Stomach (tissue), 9 donors: Measurements from ENCODE around the gene WTAP. TPM values are rescaled to one million over a fixed set of nuclear protein-coding genes. Genes with fewer than 3 reads are reported as not detected.

Source experiments
- DNase-seq, 2 donors: peaks; one replicate each; pipeline versions ENCODE4 v3.0.0 to v3.0.0-alpha.2; 2013 to 2019
- H3K27ac ChIP-seq, 5 donors: fragments of 200-600 bp in 4 of 5; sonication (generic) in 4 of 5; one replicate each; pipeline ENCODE4 v1.5.1; 2013 to 2019; ENCODE audit warnings: mild to moderate bottlenecking in 1 of 5, moderate library complexity in 1 of 5
- H3K27me3 ChIP-seq, 3 donors: fragments of 200-600 bp; sonication (generic); one replicate each; pipeline ENCODE4 v1.5.1; 2017 to 2019; ENCODE audit warnings: mixed run types in 1 of 3
- H3K36me3 ChIP-seq, 4 donors: fragments of 200-600 bp; sonication (generic); 1 replicate in 3 of 4; 2 replicates in 1 of 4; pipeline ENCODE4 v1.5.1; 2016 to 2019
- H3K4me1 ChIP-seq, 4 donors: fragments of 200-600 bp; sonication (generic); one replicate each; pipeline ENCODE4 v1.5.1; 2016 to 2019
- H3K4me3 ChIP-seq, 4 donors: fragments of 200-600 bp; sonication (generic) in 3 of 4; one replicate each; pipeline ENCODE4 v1.5.1; 2016 to 2019; ENCODE audit warnings: mild to moderate bottlenecking in 1 of 4
- H3K9me3 ChIP-seq, 4 donors: fragments of 200-600 bp; sonication (generic); one replicate each; pipeline ENCODE4 v1.5.1; 2016 to 2019
- EP300 ChIP-seq: sonication (generic); formaldehyde crosslinking; IDR thresholded peaks from one replicate; pipeline ENCODE4 v1.6.1; 2017; ENCODE audit warnings: antibody characterized with exemption
- POLR2A ChIP-seq, 4 donors: fragments of 450-650 bp; IDR thresholded peaks; one replicate each; pipeline ENCODE4 v1.6.1; 2016; ENCODE audit warnings: antibody characterized with exemption in 4 of 4, control low read depth in 2 of 4, mild to moderate bottlenecking in 1 of 4, moderate library complexity in 1 of 4
- POLR2AphosphoS5 ChIP-seq, 3 donors: sonication (generic); formaldehyde crosslinking; IDR thresholded peaks; one replicate each; pipeline ENCODE4 v1.6.1; 2016; ENCODE audit warnings: antibody characterized with exemption in 3 of 3
- WGBS, 5 donors: extraction: QIAGEN DNeasy Blood & Tissue Kit in 3 of 5; methylation state at CpG; one replicate each; pipeline versions ENCODE4 v1.1.5 to v1.1.7; 2013 to 2018; 5-methylcytosine and 5-hydroxymethylcytosine counted together
- intact Hi-C: fragments of 100-400 bp; cut with DNase I; formaldehyde crosslinking; loops from one replicate; pipeline ENCODE4 v1.15.1; 2023; ENCODE audit warnings: low total_unique reads
- polyA plus RNA-seq, 3 donors: library from polyadenylated mRNA; stranded (reverse); fragments of 200-250 nt; gene quantifications; one replicate each; pipeline ENCODE4 v1.2.3, GENCODE V29; 2013
- total RNA-seq, 5 donors: library from RNA; depleted of rRNA; stranded (reverse); fragments of >200 nt; gene quantifications; one replicate each; pipeline versions ENCODE4 v1.1.0 to v1.2.3, GENCODE V29; 2014 to 2016
- TF ChIP-seq, protein P1 (sequence below), 7 experiments: fragments of 450-650 bp in 4 of 7; fragments of 200-600 bp in 3 of 7; sonication (generic) in 3 of 7; IDR thresholded peaks; one replicate each; pipeline ENCODE4 v1.5.1; 2016 to 2019; ENCODE audit warnings: antibody characterized with exemption in 7 of 7, control low read depth in 2 of 7, mild to moderate bottlenecking in 1 of 7
- donor health status: healthy with polysubstance abuse.
- donor health status: Bipolar disorder and iron deficiency.
- donor health status: healthy.

WTAP gene
- total and polyA plus RNA-seq, 8 donors, result 35.0 to 125 (median 78.6) TPM

GRCh38 chr6:159759645-159760044 is 32.3 kb downstream of the WTAP start:
- no peak for TF ChIP-seq EP300
- TF ChIP-seq POLR2A (IDR thresholded peaks at IDR 0.05), result no peak
- TF ChIP-seq, protein P1, sequence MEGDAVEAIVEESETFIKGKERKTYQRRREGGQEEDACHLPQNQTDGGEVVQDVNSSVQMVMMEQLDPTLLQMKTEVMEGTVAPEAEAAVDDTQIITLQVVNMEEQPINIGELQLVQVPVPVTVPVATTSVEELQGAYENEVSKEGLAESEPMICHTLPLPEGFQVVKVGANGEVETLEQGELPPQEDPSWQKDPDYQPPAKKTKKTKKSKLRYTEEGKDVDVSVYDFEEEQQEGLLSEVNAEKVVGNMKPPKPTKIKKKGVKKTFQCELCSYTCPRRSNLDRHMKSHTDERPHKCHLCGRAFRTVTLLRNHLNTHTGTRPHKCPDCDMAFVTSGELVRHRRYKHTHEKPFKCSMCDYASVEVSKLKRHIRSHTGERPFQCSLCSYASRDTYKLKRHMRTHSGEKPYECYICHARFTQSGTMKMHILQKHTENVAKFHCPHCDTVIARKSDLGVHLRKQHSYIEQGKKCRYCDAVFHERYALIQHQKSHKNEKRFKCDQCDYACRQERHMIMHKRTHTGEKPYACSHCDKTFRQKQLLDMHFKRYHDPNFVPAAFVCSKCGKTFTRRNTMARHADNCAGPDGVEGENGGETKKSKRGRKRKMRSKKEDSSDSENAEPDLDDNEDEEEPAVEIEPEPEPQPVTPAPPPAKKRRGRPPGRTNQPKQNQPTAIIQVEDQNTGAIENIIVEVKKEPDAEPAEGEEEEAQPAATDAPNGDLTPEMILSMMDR (IDR thresholded peaks at IDR 0.05), result no peak
- TF ChIP-seq POLR2AphosphoS5 (IDR thresholded peaks at IDR 0.05), result no peak
- Histone ChIP-seq H3K4me3 (no peak overlapping the region), H3K36me3 (peaks cover 22 to 54% (median 51%) of the 10 kb centered on the region in 4 donors), H3K4me1 (peaks cover 8 to 40% (median 29%) of the 10 kb centered on the region in 4 donors), H3K27ac (peak overlapping the region in 1 of 5 donors; percentile 99), H3K9me3 (no peaks in the 10 kb centered on the region), H3K27me3 (no peaks in the 10 kb centered on the region)
- intact Hi-C loops, result loop anchor here (10.0 kb wide), 1 partner anchor 75 kb away; no protein-coding TSS in a partner anchor
- DNase-seq, result no peak
- 58 to 86% (median 73%) methylated on average over 2 of the region's 2 CpGs; no CpG with 5 or more reads in 1 of the 5 donors for WGBS, 5 donors

DNA sequence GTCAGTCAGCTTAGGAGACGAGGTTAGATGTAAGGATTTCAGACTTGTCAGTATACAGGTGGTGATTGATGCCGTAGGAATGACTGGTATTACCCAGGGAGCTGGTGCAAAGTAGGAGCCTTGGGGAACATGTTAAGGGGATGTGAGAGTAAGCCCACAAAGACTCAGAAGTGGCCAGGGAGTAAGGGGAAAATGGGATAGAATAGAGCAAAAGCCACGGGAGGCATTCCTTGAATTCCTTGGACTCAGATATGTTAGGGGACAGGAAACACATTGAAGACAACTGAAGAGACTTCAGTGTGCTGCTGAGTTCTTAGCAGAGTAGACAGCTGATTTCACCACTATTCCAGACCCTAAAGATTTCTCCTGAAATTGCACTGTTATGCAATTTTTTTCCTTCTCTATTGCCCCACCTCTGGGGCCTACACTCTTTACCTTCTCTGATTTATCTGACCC is 33.3 kb downstream of the WTAP start:
- 45 to 57% (median 47%) methylated on average over 3 of the region's 3 CpGs for WGBS, 5 donors
- H3K27ac ChIP-seq, result peak overlapping the region in 4 of 5 donors; percentile 99
- peaks cover 8 to 47% (median 31%) of the 10 kb centered on the region in 4 donors for H3K4me1 ChIP-seq
- TF ChIP-seq POLR2A (IDR thresholded peaks at IDR 0.05), result no peak
- TF ChIP-seq, protein P1 (IDR thresholded peaks at IDR 0.05), result no peak
- no peak for TF ChIP-seq EP300
- TF ChIP-seq POLR2AphosphoS5 (IDR thresholded peaks at IDR 0.05), result no peak
- no peaks in the 10 kb centered on the region for H3K9me3 ChIP-seq
- DNase-seq, result peak in 1 of 2 donors; percentile 12
- intact Hi-C loops, result no loop called here
- H3K27me3 ChIP-seq, result no peaks in the 10 kb centered on the region
- peaks cover 15 to 51% (median 48%) of the 10 kb centered on the region in 4 donors for H3K36me3 ChIP-seq
- H3K4me3 ChIP-seq, result peak overlapping the region in 3 of 4 donors; percentile 79 to 85 (median 83)

DNA sequence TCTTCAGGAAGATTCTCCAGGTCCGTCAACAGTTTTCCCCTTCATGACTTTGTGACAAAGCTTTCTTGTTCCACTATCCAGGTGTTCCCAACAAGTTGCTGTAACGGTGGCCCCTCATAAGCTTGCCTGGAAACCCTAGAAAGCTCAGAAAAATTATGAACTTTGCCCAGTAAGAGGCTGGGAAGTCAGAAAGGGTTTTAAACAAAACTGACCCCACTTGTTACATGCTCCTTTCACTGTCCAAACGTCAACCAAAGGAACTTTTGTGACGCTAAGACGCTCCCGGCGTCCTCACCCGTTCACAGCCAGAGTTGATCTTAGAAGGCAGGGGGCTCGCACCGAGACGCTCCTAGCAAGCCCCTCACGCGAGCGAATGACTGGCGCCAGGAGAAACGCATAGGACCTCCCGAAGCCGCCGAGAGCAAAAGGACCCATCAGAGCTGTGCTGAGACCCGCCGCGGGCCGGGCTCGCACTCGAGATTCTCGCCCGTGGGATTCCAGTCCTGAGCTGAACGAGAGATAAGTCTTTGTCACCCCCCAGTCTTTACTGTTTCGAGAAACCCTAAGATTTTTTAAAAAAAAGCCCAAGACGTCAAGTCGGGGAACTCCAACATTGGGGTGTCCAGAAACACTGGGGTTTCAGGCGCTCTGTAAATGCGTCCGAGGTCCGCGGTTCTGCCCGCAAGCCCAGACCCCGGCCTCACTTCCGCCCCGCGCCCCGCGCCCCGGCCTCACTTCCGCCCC is 34.0 kb downstream of the WTAP start:
- intact Hi-C loops, result no loop called here
- TF ChIP-seq POLR2A (IDR thresholded peaks at IDR 0.05) (no peak), POLR2AphosphoS5 (IDR thresholded peaks at IDR 0.05) (no peak), EP300 (no peak)
- TF ChIP-seq, protein P1 (IDR thresholded peaks at IDR 0.05), result no peak
- WGBS, 5 donors, result 4 to 10% (median 8%) methylated on average over 33 to 45 of the region's 45 CpGs
- Histone ChIP-seq H3K4me1 (peaks cover 8 to 50% (median 34%) of the 10 kb centered on the region in 4 donors), H3K4me3 (peak overlapping the region; percentile 79 to 91 (median 84)), H3K27ac (peak overlapping the region; percentile 99 to 100 (median 99)), H3K9me3 (no peaks in the 10 kb centered on the region), H3K27me3 (no peaks in the 10 kb centered on the region), H3K36me3 (peaks cover 15 to 47% (median 41%) of the 10 kb centered on the region in 4 donors)
- DNase-seq, result peak; percentile 29 to 64

GRCh38 chr6:159761873-159762680 is 34.8 kb downstream of the WTAP start, which contains the start of gene ACAT2:
Gene ACAT2 (plus strand): TSS chr6:159762045. CDS start chr6:159762088, 43 bp downstream.
- Histone ChIP-seq H3K27me3 (no peaks in the 10 kb centered on the region), H3K4me1 (peaks cover 8 to 50% (median 35%) of the 10 kb centered on the region in 4 donors), H3K9me3 (no peaks in the 10 kb centered on the region), H3K27ac (peak within 1 kb of the TSS; percentile 99 to 100 (median 99)), H3K4me3 (peak within 1 kb of the TSS; percentile 79 to 91 (median 84)), H3K36me3 (peaks cover 17 to 47% (median 40%) of the 10 kb centered on the region in 4 donors)
- peak; percentile 97 to 98 for DNase-seq
- 0 to 1% (median 0%) methylated on average over 25 to 76 of the region's 76 CpGs for WGBS, 5 donors
- intact Hi-C loops, result no loop called here
- peak in 1 of 4 donors; percentile 26 for TF ChIP-seq POLR2A (IDR thresholded peaks at IDR 0.05)
- peak; percentile 39 to 70 (median 62) for TF ChIP-seq POLR2AphosphoS5 (IDR thresholded peaks at IDR 0.05)
- TF ChIP-seq EP300, result no peak
